ENCODE measurements around the gene ENO1.
"Not testable (repeated sequence)": the region's sequence is repeated elsewhere in the genome, so short reads cannot be mapped to it uniquely, and the experiment has no call there.

ENO1 gene

GRCh38 chr1:8841395-8841794, 37.1 kb downstream of the ENO1 start:
- DNase-seq: no peak

- no peak for DNase-seq
These were observed 38.5 kb downstream of the ENO1 start for GRCh38 chr1:8839990-8840389.

- DNase-seq: no peak
These were observed 42.4 kb downstream of the ENO1 start for GRCh38 chr1:8835941-8836643.

- DNase-seq: no peak
These were observed 47.1 kb downstream of the ENO1 start for GRCh38 chr1:8831340-8831739.

- not testable (repeated sequence) for DNase-seq
These were observed 47.8 kb downstream of the ENO1 start for GRCh38 chr1:8830732-8831131.

GRCh38 chr1:8825985-8826481, 52.5 kb downstream of the ENO1 start:
- DNase-seq: no peak

- no peak for DNase-seq
These were observed 55.2 kb downstream of the ENO1 start for GRCh38 chr1:8823295-8823664.

- DNase-seq: no peak
These were observed 55.9 kb downstream of the ENO1 start for GRCh38 chr1:8822373-8823294.

GRCh38 chr1:8821084-8821483, 57.4 kb downstream of the ENO1 start:
- no peak for DNase-seq

GRCh38 chr1:8818789-8819188, 59.7 kb downstream of the ENO1 start:
- DNase-seq: not testable (repeated sequence)

GRCh38 chr1:8818325-8818775, 60.1 kb downstream of the ENO1 start:
- DNase-seq: no peak

GRCh38 chr1:8817412-8818324, 60.8 kb downstream of the ENO1 start, which contains the start of gene RERE:
TSS of gene RERE (minus strand) at chr1:8817640.
- peak; percentile 99 for DNase-seq

GRCh38 chr1:8816831-8817411, 61.6 kb downstream of the ENO1 start:
- peak; percentile 52 for DNase-seq

- DNase-seq: no peak
These were observed 62.2 kb downstream of the ENO1 start for GRCh38 chr1:8816264-8816663.

GRCh38 chr1:8815582-8816151, 62.8 kb downstream of the ENO1 start:
- DNase-seq: no peak

GRCh38 chr1:8814865-8815264, 63.6 kb downstream of the ENO1 start:
- no peak for DNase-seq

- DNase-seq: no peak
These were observed 64.5 kb downstream of the ENO1 start for GRCh38 chr1:8813991-8814390.

GRCh38 chr1:8813016-8813763, 65.3 kb downstream of the ENO1 start:
- DNase-seq: no peak

- DNase-seq: no peak
These were observed 66.4 kb downstream of the ENO1 start for GRCh38 chr1:8812081-8812480.
